Frontal cortex (tissue), 4 donors: ENCODE data around the gene RPL3. TPM values are rescaled to one million over a fixed set of nuclear protein-coding genes. Genes with fewer than 3 reads are reported as not detected.

Experiments
- DNase-seq, 2 donors: peaks; one replicate each; pipeline ENCODE4 v3.0.0; 2012; ENCODE audit warnings: low spot score in 2 of 2
- FAIRE-seq: peaks from 2 replicates; lab custom pipeline; 2012; peaks lifted over from hg19 to GRCh38; lab: Jason Lieb, UNC
- small RNA-seq: library from RNA; depleted of rRNA; stranded (forward); fragments of <200 nt; gene quantifications from one replicate; pipeline ENCODE3, GENCODE V24; 2014
- total RNA-seq: library from RNA; depleted of rRNA; stranded (reverse); fragments of >200 nt; gene quantifications from one replicate; pipeline ENCODE4 v1.2.3, GENCODE V29; 2014
- donor health status: control.
- donor health status: control.
- donor health status: control.

RPL3 gene
- total RNA-seq, 1 donor from 2014 or later = 1,897 TPM

- FAIRE-seq = no peak
- no peak for DNase-seq
Measured at GRCh38 chr22:39269095-39269790, 50.2 kb downstream of the RPL3 start.

- FAIRE-seq (no peak), DNase-seq (no peak)
Measured at GRCh38 chr22:39268645-39269044, 50.8 kb downstream of the RPL3 start.

- DNase-seq = no peak
- FAIRE-seq = no peak
Measured at GRCh38 chr22:39267974-39268373, 51.4 kb downstream of the RPL3 start.

GRCh38 chr22:39266398-39267030 lies 52.9 kb downstream of the RPL3 start:
- FAIRE-seq (no peak), DNase-seq (no peak)

GRCh38 chr22:39265143-39265886 lies 54.1 kb downstream of the RPL3 start:
- no peak for FAIRE-seq
- no peak for DNase-seq

GRCh38 chr22:39264349-39265038 lies 54.9 kb downstream of the RPL3 start:
- DNase-seq (no peak), FAIRE-seq (no peak)

- DNase-seq = no peak
- FAIRE-seq = no peak
Measured at GRCh38 chr22:39263626-39264348, 55.6 kb downstream of the RPL3 start.

Small RNAs within 50 kb of the gene (small RNA-seq; reads per million reads assigned to genes)
- not detected for gene SNORD43
- gene SNORD83A = 3,357 reads per million, percentile 100 among the genes with 10 or more reads in this experiment
- gene SNORD83B = not detected

Other genes starting within 250 kb of the RPL3 start
- gene APOBEC3G, start 242.3 kb downstream of the RPL3 start, total RNA-seq = 0.41 TPM
- not detected for gene APOBEC3H, start 222.4 kb downstream of the RPL3 start, total RNA-seq
- gene CBX7, start 166.9 kb downstream of the RPL3 start, total RNA-seq = 6.1 TPM
- gene PDGFB, start 74.6 kb downstream of the RPL3 start, total RNA-seq = 2.0 TPM
- gene SYNGR1, start 30.4 kb upstream of the RPL3 start, total RNA-seq = 50.1 TPM
- gene TAB1, start 80.2 kb upstream of the RPL3 start, total RNA-seq = 15.1 TPM
- gene MGAT3, start 137.4 kb upstream of the RPL3 start, total RNA-seq = 19.2 TPM
- gene MIEF1, start 182.7 kb upstream of the RPL3 start, total RNA-seq = 16.3 TPM
- gene ATF4, start 200.9 kb upstream of the RPL3 start, total RNA-seq = 92.9 TPM
- gene RPS19BP1, start 213.1 kb upstream of the RPL3 start, total RNA-seq = 19.6 TPM